Measurements from ENCODE around the gene SH3GL1.

Gene SH3GL1

DNA sequence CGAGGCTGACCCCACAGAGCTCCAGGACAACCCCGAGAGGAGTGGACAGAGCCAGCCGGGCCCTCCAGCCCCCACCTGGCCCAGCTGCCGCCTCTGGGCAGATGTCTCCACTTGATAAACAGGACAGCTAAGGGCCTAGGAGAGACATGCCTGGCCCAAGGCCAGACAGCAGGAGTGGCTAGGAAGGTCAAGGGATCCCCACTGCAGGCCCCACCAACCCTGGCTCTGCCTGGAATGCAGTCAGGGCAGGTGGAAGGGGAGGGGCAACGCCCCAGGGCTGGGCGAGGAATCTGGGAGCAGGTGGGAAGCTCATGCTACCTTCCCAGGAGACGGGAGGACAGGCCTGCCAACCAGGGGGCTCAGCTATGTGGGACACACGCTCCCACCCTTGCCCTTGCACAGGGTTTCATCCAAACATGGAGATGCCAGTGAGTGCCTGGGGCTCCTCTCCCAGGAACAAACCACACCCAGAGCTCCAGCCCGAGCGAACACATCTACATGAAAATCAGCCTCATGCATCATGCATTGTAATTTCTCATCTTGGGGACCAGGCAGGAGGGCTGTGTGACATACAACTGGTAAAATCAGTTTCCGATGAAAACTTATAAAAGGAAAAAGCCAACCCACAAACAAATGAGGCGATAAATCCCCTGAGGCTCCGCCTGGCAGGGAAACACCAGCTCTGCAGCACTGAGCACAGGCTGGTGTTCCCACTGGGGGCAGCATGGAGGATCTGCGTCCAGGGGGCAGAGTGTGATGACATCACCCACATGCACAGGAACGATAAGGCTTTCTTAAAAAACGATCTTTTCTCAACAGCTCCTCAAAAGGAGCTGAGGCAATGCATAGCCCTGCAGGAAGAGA lies 25.0 kb downstream of the SH3GL1 start:
- no peak for DNase-seq

DNA sequence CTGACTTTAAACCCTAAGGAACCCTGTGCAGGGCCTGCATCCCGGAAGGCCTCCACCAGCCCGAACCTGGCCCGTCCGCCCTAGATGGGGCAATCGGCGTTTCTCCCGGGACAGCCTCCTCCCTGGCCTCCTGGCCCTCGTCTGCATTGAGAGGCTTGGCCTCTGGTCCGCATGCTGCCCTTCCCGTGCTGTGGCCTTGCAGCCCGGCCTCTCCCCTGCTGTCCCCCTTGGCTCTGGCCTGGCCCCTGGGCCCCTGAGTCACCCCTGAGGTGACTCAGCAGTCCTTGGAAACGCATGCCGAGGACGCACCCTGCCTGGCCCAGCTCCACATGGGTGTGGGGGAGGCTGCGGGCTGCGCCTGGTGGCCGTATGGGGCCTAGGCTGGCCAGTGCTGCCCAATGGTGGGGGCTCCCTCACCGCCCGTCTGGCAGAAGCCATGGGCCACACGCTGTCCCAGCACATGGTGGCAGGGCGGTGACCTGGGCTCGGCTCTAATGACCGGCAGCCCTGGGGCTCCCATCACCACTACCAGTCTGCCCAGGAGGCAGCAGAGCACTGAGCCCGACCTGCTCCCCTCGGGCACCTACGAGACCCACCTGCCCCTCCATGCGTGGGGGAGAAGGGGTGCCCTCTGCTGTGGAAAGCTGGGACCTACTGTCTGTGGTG lies 25.7 kb downstream of the SH3GL1 start:
- DNase-seq, result no peak

DNA sequence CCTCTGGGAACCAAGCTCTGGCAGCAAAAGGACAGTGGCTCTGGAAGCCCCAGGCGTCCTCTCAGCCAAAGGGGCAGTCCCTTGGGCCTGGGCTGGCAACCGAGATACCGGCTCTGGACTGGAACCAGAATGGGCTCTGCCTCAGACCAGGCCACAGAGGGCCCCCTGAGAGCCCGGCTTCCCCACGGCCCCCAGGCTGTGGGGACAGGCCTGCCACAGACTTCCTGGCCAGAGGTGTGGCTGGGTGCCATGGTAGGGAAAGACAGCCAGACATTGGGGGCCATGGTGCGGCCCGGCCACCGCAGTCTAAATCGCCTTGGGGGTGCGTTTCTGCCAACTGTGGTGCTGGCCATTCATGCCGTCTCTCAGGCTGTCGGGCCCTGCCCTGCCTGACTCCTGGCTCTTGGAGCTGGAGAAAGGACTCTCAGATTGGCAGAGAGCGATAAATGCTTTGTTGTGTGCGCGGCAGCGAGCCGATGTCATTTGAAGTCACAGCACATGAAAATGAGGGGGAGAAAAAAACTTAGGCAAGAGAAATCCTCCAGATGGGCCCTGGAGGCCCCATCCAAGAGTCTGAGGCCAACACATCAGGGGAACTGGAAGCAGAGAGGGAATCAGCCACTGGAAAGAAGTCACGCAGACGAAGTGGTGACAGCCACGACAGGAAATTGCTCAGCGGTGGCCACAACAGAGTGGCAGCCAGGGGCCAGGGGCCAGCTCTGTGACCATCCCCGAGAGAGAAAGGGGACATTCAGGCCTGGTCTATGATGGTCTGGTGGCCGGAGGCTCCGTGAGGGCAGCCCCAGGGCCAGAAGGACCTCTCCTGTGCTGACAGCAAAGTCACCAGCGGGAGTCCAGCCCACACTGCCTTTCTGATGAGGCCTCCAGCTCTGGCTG lies 26.5 kb downstream of the SH3GL1 start:
- DNase-seq, result no peak

DNA sequence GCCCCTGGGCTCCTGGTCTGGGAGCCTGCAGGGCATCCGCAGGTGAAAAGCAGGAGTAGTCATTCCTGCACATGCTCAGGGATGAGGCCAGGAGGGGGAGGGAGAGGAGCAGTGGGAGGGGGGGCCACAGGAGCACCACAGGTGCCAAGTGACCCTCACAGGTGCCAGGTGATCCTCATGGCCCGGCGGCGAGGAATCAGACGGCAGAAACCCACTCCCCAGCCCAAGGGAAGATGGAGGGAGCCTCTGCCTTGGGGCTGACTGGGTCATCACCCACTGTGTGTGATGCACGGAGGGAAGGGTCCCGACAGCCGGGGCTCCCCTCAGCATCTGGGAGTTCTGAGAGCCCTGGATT lies 27.4 kb downstream of the SH3GL1 start:
- no peak for DNase-seq

DNA sequence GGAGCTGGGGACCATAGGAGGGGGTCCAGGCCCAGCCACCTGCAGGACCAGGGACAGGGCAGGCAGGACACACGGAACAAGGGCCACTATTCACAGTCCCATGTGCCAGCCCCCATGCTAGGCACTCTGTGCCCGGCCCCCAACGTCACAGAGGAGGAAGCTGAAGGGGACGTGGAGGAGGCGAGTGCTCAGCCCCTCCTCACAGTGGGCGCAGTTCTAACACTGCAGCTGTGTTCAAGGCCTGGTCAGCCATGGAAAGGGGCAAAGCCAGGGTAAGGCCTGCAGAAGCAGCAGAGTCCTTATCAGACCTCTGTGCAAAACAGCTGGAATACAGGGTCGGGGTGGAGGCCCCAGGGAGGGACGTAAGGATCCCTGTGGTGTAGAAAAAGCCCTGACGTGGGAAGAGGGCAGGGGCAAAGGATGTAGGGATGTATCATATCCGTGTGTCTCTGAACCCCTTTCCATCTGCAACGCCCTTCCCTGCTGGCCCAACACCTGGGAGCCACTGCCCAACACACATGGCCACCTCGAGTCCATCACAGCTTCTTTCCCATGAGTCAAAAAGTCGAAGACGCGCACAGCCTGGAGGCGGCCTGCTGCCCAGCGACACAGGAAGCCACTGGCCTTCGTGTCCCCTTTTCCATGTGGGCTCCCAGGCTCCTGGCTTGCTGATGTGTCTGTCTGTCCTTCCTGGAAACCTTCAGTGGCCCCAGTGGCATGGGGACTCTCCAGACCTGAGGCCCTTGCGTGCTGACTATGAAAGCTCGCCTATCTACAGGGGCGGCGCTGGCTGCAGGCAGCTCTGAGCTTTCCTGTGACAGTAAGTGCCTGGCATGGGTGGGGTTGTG lies 28.0 kb downstream of the SH3GL1 start:
- DNase-seq, result no peak

DNA sequence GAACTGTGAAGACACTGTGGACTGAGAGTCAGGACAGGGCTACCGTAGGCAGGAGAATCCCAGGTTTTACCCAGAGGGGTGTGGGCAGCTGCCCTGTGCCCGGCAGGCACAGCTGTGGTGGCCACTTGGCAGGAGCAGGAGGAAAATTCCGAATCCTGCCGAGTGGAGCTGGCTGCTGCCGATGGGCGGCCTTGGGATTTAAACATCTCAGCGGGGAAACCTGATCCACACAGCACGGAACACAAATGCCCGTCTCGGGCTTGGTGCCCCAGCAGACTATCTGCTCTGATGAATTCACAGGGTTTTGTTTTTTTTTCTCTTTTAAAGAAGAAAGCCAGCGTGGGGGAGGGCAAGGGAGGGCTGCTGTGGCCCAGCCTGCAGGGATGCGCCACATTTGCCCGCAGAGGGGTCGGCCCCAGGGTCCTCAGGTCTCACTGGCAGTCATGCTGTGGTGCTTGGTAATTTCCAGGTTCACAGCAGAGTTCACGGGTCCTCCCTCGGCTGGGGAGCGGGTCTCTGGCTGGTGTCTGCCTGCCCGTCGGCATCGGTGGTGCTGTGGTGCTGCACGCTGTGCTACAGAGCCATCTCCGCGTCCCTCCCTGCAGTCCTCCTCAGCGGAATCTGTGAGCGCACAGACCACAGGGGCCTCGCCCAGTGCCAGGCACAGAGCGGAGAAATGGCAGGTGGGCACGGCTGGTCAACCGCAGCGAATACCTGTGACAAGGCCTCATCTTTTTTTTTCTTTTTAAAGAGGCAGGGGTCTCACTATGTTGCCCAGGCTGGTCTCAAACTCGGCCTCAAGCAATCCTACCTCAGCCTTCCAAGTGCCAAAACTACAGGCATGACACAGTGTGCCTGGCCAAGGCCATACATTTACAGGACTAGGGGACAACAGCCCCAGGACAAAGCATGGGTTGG lies 28.8 kb downstream of the SH3GL1 start:
- DNase-seq, result no peak

DNA sequence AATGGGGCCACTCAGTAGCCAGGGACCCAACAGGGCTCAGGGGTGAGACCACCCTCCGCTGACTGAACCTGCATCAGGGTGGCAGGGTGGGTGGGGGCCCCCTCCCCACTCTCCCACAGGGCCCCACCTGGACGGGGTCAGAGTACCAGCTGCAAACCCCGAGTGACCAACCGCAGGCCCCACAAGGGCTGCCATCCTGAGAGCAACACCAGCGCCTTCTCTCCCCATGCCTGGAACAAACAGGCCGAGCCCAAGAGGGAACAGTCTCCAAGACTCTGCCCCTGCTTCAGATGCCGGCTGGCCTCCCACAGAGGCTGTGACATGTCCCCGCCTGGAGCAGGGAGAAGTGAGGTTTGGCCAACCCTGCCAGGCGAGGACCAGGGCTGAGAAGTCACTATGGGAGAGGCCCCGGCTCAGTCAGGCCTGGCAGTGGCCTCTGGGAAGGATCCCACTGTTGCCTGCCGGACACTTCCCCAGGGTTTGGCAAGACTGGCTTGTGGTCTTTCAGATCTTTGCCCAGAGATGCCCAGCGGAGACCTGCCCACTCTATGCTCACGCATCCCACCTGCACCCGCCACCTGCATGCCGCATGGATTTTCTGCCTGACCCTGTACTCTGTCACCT lies 29.8 kb downstream of the SH3GL1 start:
- no peak for DNase-seq

DNA sequence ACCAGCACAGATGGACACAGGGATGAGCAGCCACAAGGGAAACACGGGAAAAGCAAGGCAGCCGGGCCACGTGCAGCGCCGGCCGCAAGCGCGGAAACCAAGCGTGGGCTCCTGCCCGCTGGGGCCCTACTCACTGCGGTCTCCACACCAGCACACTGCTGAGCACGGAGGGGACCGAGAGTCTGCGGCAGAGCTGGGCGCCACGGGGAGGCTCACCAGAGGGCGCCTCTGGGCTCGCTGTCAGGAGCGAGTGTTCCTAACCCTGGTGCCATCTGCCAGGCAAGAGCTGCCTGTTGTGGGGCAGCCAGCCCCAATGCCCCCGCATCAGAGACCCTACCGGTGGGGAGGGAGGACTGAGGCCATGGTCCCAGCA lies 30.5 kb downstream of the SH3GL1 start:
- DNase-seq, result peak; percentile 78

DNA sequence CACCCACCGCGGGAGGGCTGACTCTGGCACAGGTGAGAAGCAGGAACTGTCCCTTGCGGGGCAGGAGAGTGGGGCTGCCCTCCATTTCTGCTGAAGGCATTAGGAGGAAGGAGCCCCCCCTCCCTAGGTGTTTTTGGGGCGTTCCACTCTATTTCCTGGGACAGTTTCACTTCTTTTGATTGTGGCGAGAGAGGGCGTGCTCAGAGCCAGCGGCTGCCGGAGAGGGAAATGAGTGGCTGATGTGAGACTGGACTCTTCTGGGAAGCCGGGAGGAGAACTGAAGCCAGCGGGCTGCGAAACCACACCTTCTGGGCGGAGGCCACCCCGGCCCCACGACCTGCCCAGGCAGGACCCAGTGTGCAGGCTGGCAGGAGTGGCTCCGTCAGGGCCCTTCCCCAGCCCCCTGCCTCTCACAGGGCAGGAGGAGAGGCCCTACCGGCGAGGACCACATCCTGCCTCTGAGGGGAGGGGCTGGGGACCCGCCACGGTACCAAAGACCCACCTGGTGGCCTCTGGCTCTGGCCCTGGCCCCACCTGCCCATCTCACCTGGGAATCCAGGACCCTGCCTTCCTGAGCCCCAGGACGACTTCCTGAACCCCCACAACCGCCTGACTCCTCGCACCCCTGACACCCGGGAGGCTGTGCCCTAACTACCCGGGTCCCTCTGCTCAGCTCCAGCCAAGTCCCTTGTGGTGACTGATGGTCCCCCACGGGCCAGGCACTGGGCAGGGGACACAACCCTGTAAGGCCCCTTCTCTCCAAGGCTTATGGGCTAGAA lies 31.0 kb downstream of the SH3GL1 start:
- DNase-seq, result peak; percentile 86

DNA sequence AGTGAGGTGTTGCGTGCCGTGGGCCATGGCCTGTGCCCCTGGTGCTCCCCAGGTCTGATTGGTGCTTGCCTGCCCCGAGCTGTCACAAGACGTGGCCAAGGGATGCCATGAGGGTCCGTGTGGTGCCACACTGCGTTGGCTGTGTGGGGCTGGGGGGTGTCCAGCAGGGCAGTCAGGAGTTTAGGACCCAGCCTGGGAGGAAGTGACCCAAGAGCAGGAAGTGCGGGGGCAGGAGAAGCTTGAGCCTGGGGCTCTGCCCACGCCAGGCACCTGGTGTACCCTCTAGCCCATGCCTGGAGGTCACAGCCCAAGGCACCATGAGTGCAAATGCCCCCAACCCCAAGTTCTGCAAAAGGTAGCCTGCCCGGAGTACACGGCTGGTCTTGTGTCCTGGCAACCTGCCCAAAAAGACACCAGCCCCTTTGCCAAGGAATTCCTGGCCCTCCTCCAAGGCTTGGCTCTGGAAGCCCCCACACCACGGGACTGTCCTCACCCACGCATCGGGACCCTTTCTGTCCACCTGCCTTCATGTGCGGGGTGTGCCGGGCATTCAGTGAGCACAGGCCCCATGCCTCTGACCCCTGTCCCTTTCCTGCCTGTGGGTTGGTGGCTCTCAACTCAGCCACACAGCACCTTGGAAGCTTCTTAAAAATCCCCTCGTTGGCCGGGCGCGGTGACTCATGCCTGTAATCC lies 32.1 kb downstream of the SH3GL1 start:
- peak; percentile 19 for DNase-seq

DNA sequence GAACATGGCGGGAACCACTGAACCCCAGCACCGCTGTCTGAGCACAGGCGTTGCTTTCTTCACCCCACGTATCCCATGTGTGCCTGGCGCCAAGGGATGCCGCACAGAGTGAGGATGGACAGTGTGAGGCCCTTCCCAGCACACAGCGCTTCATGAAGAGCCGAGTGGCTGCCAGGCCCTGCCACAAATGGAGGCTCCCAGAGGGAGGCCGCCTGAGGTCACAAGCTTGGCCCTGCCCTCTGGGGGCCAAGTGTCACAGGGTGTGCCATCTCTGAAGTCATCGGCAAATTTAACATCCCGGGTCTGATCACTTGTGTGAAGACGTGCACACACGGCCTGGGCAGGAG lies 32.6 kb downstream of the SH3GL1 start:
- DNase-seq, result no peak

DNA sequence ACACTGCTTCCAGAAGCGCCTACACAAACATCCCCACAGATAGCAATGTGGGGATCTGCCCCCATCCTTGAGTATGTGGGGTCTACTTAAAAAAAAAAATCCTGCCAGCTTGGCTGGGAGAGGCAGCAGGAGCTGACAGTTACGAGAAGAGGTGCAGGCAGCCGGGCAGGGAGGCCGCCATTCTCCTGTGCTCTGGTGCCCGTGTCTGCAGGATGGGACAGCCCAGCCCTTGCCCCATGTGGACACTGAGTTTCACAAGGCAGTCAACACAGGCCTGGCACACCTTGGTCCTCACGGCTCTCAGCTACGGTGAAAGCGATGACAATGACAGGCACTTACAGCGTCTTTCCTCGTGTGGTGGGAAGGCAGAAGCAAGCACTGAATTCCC lies 33.0 kb downstream of the SH3GL1 start:
- no peak for DNase-seq

DNA sequence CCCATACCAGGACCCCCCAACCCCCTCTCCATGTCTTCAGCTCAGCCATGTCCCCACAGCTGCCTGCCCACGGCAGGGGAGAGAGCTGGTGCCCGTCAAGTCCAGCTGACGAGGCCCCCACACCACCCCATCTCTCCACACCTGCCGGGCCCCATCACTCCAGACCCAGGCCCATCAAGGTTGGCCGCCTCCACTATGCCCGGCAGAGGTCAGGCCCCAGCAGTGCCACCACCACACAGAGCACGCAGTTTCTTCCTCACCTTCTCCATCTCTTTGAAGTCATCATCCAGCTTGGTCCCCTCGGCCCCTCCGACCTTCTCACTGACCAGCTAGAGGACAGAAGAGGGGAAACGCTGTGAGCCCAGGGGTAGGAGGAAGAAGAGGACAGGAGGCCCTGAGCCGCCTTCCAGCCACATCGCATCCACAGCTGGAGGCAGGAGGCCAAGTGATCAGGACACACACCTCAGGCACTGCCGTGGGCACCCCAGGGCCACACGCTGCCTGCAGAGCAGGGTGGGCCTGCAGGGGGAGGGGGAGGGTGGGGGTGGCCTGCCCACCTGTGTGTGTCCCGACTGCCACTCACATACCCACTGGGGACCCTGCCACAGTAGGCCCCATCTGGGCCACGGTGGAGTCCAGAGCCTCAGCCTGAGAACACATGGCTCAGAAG lies 33.5 kb downstream of the SH3GL1 start:
- DNase-seq, result no peak

DNA sequence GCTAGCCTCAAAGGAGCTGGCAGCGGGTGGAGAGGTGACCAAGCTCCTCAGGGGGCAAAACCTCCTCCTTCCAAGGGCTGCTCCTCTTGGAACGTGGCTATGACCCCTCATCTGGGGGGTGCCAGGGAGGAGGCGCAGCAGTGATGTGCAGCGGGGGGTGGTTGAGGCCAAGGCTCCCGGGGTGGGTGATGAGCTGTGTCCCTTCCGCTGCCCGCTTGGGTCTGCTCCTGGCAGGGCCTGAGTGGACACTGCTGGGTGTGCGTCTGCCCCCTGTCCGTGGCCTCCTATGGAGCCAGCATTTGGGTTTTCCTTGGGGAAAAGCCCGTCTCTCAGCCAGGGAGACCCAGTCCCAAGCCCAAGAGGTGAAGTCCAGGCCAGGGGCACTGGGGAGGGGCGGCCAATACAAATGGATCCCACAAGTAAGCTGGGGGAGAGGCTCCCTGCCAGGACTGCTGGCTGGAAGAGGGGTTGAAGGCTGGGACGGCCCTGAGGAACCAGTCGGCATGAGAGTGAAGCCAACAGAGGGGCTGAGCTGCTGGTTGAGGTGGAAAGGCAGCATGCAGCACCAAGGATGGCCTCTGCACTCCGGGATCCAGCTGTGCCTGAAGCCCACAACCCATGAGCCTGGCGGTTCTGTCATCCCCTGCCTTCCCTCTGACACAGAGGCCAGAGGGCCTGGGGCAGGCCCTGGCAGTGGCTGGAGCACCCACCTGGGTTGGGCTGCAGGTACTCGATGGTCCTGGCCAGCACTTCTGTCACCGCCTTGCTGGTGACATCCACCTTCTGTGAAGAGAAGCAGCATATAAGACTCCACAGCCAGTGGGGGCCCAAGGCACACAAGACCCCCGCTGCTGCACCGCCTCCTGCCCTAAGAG lies 34.3 kb downstream of the SH3GL1 start:
- no peak for DNase-seq

DNA sequence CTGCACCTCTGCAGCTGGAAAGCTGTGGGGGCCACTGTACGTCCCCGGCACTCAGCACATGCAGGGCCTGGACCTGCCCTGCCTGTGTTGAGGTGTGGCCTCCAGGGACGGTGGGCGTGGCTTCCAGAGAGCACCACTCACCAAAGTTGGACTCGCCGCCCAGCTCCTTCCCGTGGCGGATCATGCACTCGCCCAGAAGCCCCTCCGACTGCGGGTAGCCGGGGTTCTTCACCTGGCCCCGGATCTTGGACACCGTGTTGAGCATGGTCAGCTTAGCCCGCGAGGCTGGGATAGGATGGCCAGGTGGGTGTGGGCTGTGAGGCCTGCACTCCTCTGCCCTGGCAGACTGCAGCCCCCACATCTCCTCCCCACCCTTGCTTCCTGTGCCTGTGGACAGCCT lies 35.0 kb downstream of the SH3GL1 start:
- DNase-seq, result no peak

DNA sequence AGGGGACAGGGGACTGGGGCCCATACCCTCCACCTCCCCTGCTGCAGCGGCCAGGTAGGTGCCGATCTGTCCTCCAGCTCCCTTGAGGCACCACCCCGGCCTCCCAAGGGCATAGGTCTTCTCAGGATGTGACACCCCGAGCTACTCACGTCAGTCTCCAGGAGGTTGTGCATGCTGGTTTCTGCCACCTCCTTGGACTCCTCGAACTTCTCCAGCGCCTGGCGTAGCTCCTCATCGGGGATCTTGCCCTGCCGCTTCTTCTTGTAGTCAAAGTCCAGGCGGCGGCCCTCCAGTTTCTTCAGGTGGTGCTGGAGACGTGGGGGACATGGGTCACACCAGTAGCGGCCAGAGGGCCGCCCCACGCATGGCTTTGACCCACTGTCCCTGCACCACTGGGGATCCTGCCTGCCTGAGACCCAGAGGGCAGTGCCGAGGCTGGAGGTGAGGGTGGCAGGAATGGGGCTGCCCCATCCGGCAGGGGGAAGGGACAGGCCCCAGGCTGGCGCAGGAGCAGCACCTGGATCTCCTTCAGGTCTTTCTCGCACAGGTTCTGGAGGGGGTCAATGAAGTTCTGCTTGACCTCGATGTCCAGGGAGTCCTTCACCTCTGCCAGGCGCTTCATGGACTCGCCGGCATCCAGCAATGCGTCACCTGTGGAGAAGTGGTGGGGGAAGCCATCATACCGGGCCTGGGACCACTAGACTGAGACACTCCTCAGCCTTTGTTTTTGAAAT lies 36.6 kb downstream of the SH3GL1 start:
- no peak for DNase-seq

DNA sequence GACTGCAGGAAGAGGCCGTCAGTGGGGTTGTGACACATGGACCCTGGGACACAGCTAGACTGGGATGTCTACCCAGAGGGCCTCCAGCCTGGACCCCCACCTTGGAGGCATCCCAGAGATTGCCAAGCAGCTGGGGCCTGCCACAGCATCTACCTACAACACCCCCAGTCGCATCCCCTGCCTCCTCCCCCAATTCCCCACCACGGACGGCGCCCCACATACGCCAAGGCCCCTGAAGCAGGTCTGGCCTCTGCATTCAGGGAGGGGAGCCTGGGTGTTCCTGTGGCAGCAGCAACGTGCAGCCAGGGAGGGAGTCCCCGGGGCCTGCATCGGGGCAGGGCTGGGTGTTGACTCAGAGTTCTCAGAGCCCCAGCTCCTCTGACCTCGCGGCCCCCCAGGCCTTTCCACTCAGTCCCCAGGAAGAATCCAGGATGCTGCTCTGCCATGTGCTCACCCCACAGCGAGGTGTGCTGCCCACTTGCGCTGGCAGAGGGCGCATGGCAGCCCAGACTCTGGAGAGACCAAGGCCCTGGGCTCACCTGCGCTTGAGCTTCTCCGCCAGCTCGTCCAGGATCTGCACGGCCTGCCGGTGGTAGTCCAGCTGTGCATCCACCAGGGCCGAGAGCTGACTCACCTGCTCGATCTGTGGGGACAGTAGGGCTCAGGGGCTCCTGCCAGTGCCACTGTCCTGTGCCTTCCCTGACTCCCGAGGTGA lies 37.4 kb downstream of the SH3GL1 start:
- DNase-seq, result no peak
